HG02884 (cell line): ENCODE results near the gene PLLP.
"Not testable (repeated sequence)": the region's sequence is repeated elsewhere in the genome, so short reads cannot be mapped to it uniquely, and the experiment has no call there.

Source experiments
- ATAC-seq: cut with Tn5 transposase; IDR thresholded peaks from one replicate; pipeline ENCODE4 v1.9.1; 2021; ENCODE audit warnings: mild to moderate bottlenecking, moderate library complexity; ENCODE audit not compliant: unreplicated experiment

Gene PLLP

DNA sequence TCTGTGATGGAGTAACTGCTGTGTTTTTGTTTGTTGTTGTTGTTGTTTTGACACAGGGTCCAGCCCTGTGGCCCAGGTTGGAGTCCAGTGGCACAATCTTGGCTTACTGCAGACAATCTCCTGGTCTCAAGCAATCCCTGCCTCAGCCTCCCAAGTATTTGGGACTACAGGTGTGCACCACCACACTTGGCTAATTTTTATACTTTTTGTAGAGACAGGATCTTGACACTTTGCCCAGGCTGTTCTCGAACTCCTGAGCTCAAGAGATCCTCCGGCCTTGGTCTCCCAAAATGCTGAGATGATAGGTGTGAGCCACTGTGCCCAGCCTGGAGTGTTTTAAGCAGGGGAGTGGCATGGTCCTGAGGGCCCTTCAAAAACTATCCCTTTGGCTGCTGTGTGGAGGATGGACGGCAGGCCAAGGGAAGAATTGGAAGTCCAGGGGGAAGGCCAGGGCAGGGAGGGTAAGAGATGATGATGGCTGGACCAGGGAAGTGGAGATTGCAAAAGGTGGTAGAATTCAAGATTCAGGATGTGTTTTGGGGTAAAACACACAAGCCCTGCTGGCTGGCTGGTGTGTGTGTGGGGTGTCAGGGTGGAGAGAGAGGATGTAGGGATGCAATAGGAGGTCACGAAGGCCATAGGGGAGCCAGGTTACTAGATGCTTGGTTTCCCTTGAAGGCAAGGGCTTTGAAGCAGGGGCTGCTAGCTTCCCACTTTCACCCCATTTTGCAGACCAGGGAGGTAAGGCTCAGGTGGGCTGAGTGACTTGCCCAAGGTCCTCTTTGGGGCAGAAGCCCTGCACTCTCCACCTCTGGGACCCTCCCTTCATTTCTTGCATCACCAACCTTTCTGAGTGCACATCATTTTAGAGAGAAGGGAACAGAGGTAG, 18.8 kb upstream of the PLLP start:
- ATAC-seq, result no peak

DNA sequence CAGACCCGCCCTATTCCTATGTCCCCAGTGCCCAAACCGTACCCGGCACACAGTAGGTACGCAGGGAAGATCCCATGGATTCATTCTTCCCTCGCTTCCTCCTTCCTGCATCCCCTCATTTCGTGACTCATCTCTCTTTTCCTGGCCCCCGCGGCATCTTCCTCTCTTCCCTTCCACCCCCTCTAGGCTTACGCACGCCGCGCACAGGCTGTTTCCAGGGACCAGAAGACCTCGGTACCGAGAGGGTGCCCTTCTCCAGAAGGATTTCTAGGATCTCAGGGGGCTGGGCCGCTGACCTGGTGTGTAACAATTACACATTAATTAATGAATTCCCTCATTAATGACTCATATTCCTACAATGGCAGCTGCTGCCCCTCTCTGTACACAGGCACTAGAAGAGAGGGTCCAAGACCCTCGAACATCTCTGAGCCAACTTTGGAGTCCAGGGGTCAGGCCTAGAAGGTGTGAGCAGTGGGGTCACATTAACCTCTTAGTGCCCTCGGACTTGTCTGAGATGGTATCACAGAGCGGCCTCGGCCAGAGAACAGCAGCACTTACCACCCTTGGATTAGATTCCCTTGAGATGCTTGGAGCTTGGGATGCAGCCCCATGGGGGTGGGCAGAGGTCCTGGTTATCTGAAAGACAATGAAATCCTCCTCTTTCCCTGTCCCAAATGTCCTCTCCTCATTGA, 16.8 kb upstream of the PLLP start:
- no peak for ATAC-seq

DNA sequence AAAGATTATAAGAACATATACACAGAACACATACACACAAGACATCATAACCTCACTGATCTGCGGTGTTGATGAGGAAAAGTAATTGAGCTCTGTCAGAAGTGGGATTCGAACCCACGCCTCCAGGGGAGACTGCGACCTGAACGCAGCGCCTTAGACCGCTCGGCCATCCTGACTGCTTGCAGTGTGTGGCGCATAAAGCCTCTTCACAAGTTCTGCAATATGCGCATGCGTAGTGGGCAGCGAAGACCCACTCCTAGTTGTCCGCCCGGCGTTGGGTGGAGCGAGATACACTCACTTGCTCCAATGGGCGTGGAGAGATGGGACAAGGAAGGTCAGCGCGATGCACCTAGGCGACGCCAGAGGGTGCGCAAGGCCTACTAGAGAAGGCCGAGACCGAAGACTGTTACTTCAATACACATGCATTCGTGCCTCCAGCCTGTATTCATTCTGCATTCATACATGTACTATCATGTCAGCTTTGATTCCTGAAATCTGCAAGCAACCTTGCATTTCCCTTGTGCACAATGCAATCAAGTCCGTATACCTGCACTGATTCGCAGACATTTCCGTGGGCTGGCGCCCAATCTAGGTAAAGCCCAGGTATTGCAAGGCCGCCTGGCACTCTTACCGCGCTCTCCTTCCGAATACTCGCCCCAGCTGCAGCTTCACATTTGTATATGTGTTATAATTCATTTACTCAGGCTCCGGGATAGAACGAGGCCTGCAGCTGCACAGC, 16.1 kb upstream of the PLLP start:
- ATAC-seq, result peak; percentile 82

DNA sequence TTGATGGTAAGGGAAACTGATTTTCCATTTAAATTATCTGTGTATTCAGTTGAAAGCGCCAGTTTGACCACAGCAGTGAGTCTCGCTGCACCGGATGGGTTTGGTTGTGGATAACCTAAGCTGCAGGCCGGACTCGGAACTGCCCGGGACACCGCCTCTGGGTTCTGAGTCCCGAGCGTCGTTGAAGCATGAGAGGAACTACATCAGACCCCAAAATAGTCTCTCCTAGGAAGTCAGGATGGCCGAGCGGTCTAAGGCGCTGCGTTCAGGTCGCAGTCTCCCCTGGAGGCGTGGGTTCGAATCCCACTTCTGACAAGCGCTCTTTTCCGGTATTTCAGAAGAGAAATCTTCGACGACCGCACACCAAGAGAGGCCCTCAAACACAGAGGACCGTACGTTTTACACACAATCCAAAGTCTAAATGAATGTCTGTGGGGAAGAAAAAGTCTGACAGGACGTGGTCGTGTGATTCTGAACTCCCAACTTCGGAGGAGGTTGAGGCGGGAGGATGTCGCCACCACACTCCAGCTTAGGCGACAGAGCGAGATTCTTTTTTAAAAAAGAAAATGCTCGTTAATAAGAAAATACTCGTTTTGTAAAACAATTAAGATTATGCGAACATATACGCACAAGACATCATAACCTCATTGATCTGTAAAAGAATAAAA, 15.4 kb upstream of the PLLP start:
- ATAC-seq, result peak; percentile 41

DNA sequence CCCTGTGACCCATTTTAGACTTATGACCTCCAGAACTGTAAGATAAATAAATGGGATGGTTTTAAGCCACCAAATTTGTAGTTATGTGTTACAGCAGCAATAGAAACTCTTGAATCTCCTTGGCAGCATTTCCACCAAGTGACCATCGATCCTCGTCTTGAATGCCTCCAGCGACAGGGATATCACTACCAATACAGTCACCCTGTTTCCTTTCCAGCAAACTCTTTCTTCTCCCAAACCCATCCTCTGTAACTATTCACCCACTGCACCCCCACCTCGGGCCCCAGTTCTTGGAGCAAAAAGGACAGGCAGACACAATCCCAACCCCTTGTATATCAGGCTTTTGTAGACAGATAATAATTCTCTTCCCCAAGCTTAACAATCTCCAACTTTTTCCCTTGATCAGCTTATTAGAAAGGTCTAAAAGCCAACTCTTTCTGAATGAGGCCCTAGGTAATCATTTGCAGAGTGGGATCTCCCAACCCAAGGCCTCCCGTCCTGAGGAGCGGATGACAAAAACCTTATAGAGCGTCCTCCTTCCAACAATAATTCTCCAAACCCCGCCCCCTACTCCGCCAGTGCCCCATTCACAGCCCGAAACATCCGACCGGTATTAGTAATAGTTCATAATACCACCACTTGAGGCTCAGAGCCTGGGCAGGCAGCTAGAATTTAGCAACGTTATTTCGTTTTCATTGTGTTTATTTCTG, 14.7 kb upstream of the PLLP start:
- peak; percentile 13 for ATAC-seq

DNA sequence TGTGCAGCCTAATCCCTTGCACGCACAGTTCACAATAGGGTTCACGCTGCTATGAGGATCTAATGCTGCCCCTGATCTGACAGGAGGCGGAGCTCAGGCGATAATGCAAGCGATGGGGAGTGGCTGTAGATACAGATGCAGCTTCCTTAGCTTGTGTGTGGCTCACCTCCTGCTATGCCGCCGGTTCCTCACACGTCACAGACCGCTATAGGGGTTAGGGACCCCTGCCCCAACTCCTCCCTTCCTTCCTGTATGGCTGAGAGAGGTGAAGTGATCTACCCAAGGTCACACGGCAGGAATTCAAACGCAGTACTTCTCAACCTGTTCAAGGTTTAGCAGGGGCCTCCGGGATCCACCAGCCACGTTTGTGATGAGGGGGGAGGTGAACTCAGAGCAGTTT, 13.4 kb upstream of the PLLP start:
- no peak for ATAC-seq

DNA sequence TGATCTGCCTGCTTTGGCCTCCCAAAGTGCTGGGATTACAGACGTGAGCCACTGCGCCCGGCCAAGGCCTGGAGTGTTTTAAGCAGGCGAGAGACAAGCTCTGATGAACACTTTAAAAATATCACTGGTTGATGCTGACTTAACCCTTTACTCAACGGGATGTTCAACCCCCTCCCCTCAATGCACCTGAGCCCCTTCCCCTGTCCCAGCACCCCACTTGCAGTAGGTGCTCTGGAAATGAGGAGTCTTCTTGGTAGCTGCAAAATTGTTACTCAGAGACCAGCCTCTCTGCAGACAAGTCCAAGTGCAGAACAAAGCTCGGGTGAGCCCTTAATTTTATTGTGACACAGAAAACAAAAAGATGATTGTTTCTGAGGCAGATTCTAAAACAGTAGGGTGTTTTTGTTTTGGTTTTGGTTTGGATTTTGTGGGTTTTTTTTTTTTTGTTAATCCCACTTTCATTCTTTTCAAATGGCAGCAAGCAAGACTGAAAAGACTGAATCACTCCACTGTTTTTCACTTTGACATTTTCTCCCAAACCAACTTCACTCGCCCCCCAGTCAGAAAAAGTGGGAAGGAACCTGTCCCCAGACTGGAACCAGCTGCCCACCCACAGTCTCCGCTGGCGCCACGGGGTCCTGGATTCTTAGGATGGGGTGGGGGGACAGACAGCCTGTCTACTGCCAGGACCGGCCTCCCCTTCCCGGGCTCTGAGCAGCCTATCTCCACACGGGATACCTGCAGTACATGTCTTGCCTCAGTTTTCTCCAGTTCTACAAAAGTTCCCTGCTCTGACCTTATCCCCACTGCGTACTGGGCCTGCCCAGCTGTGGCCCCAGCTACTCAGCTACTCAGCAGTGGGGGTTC, 5.2 kb upstream of the PLLP start:
- ATAC-seq, result no peak

DNA sequence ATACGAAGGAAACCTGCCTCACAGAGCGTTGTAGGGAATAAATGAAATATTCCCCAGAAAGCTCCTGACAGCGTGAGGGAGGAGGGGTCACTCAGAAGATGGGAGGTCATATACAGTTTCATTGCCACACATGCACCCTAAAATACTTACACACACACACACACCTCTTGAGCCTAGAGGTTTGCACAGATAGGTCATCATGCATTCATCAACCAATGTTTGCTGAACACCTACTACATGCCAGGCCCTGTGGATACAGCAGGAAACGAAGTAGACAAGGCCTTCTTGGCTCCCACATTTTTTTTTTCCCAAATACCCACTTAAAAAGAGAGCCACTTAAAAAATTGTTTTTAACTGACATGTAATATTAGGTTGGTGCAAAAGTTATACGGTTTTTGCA, 907 bp upstream of the PLLP start:
- ATAC-seq, result no peak

DNA sequence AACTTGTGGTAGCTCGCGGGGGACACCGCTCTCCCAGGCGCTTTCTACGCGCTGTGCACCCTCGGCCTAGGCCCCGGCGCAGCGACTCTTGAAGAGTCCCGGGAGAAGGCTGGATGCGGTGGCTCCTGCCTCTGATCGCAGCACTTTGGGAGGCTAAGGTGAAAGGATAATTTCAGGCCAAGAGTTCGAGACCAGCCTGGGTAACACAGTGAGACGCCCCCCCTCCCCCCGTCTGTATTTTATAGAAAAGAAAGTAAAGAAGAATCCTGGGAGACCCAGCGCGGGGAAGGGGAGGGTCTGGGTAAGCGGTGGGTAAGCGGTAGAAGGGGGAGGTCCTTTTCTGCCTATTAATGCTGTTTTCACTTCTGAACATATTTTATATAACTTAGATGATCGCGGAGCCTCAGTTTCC, 486 bp upstream of the PLLP start:
- ATAC-seq, result no peak

DNA sequence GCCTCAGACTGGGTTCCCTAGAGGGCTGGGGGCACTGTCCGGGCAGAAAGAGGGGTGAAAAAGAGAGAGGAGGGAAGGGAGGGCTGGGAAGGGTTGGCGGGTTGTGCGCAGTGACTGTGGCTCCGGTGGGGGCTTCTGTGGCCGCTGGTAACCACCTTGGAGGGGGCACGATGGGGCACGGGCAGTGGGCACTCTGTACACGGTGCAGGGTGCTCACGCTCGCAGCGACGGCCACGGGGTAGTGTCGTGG, 588 bp downstream of the PLLP start:
- no peak for ATAC-seq

DNA sequence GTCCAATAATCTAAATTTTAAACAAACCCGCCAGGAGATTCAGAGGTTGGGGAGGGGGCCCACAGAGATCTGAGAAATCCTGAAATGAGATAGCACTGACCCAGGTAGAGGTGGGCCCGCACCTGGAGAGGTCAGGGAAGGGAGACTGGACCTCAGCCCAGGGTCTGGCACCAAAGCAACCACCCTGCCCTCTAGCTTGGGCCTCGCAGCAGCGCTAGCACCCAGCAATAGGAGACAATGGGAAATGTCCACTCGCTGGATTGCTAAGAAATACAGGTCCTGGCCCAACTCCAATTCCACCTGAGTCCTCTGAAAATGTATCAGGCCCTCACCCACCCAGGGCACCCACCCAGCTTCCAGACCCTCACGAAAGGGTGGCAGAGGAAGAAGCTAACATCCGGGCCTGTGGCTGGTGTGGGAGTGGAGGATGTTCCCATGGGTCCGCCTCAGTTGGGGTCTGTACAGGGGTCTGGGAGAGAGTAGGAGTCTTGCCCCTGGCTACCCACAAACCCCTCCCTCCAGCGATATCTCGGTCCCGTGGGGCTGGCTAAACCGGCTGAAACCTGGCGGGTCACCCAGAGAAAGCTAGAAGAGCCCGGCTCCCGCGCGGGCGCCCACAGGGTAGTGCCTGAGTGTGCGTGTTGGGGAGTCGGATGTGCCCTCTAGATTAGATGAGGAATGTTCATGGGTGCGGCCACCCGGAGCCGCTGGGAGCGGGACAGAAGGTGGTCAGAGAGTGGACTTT, 1.1 kb downstream of the PLLP start:
- no peak for ATAC-seq

DNA sequence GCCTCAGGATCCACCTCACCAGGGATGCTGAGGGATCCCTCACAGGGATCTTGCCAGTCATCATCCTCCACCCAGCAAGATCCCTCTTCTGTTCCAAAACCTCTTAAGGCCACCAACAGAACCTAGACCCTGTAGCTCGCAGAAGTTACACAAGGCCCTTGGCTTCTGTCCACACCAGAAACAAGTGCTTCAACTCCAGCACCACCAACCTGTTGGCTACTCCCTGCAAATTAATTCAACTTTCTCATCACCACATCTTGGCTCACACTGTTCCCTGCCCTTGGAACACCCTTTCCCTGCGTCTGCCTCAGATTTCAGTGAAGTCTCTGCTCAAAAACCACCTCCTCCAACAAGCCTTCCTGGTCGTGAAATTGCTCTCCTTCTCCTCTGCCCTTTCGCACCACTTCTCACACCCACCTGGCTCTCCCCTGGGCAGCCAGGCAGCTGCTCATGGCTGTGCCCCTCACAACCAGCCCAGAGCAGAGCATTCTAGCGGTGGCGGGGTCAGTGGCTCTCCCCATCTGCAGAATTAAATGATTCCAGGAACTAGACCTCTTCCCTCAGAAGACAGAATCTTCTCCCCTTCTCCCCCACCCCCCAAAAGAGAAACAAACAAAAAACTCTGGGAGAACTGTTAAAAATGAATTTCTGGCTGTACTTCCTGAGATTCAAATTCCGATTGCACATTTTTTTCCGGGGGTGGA, 1.8 kb downstream of the PLLP start:
- ATAC-seq, result no peak

DNA sequence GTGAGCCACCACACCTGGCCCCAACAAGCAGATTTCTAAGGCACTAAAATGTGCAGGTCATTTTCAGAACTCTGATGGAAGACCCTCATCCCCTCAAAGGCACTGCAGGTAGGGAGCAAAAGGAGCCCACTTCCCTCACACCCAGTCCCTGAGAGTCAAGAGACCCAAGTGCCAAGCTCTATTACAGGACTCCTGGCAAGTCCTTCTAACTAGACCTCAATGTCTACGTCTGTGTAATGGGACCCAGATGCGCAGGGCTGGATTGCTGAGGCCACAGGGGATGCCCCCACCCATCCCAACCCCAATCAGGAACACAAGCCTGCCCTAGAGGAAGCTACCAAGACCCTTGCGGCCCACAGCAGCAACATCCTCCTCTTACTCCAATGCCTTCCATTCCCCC, 2.7 kb downstream of the PLLP start:
- ATAC-seq, result no peak

DNA sequence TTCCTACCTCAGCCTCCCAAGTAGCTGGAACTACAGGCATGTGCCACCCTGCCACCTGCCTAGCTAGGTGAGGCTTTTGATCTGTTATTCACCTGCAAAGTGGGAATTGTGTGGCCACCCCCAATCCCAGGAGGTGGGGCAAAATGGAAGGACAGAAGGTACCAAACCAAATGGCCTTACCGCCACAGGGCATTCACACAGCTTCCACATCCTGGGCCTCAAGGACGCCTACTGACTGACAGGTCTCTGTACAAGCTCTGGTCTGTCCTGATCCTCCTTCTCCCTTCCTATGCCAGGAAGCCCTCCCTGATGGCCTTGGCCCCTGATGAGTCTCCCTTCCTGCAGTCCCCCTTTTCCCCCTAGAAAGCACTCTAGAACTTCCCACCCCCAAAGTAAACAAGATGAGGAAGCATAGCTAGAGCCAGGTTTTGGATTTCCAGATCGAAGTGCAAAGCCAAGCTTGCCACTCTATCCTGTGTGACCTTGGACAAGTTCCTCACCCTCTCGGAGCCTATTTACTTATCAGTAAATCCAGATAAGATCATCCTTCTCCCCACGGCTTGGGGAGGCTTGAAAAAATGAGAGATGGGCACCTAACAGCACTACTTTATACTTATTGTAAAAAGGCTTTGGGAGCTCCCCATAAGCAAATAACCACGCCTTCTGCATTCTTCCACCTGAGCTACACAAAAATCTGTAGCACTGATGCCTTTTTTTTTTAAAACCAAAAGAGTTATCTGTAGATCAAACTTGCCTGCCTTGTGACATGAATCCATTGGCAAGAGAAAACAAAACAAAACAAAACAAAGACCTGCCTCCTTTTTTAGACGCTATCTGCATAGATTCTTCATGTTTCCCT, 4.5 kb downstream of the PLLP start:
- no peak for ATAC-seq

DNA sequence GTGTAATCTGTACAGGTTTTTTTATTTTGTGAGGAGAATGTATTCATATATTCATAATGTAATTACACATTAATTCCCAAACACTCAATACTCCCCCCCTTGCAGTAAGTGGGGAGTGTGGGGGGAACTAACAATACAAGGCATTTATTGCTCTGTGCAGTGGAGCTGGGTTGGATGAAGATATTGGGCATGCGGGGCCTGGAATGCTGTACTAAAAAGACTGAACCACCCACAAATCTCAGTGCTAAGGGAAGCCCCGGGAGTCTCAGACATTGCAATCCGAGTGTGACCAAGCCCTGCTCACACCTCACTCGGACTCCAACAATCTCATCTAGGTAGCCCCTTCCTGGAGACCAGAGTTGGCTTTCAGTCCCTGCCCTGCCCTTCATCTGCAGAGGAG, 6.0 kb downstream of the PLLP start:
- ATAC-seq, result no peak

DNA sequence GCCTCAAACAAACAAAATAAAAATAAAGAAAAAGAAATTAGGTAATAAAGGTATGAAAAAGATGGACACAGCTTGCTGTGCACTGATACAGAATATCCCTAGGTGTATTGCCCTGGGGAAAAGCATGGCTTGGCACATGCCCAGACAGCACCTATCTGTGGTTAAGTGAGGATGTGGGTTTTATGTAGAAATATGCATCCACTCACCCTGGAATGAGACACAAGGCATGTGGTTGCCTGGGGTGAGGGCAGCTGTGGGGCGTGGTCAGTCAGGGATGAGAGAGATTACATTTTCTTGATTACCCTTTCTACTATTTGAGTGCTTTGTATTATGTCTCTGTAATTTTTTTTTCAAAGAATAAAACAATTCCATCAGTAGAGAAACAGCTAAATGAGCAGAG, 6.9 kb downstream of the PLLP start:
- no peak for ATAC-seq

DNA sequence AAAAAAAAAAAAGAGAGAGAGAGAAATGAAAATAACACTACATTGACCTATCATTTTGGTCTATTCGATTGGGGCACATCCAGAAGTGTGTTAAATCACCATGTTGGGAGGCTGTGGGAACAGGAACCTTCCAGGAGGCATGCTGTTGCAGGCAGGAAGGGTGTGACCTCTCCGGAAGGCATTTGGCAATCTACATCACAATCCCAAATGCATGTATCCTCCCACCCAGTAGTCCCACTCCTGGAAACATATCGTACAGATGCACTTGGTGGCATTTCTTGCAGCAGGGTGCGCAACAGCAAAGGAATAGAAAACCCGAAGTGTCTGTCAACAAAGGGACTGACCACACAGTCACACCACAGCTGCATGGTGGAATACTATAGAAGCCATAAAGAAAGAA, 7.9 kb downstream of the PLLP start:
- ATAC-seq, result no peak

DNA sequence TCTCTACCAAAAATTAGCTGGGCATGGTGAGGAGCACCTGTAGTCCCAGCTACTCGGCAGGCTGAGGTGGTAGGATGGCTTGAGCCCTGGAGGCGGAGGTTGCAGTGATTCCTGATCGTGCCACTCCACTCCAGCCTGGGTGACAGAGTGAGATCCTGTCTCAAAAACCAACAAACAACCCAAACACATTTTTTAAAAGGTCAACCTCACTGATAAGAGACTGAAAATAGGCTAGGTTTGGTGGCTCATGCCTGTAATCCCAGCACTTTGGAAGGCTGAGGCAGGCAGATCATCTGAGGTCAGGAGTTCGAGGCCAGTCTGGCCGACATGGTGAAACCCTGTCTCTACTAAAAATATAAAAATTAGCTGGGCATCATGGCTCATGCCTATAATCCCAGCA, 8.5 kb downstream of the PLLP start:
- ATAC-seq, result not testable (repeated sequence)
